Central memory CD8-positive, alpha-beta T cell (primary cell): ENCODE measurements around the gene DFFA.
"Not testable (repeated sequence)": the region's sequence is repeated elsewhere in the genome, so short reads cannot be mapped to it uniquely, and the experiment has no call there.

Source experiments
- ATAC-seq: fragments of 150-1000 bp; cut with Tn5 transposase; replicated peaks from 2 replicates; pipeline ENCODE4 v1.10.0; 2022; ENCODE audit warnings: mild to moderate bottlenecking, moderate FRiP score, moderate number of reproducible peaks; ENCODE audit not compliant: poor library complexity, severe bottlenecking; ENCODE audit errors: extremely low read depth
- DNase-seq, 2 donors: peaks; one replicate each; pipeline ENCODE4 v3.0.0; 2021; ENCODE audit warnings: low spot score in 2 of 2
- H3K27ac Mint-ChIP-seq: one replicate; pipeline ENCODE4 v1.8.0; 2022; ENCODE audit warnings: low read depth, mild to moderate bottlenecking, moderate library complexity, mixed read lengths
- H3K27me3 Mint-ChIP-seq: one replicate; pipeline ENCODE4 v1.8.0; 2022; ENCODE audit warnings: mixed read lengths
- H3K36me3 Mint-ChIP-seq: one replicate; pipeline ENCODE4 v1.8.0; 2022; ENCODE audit warnings: mild to moderate bottlenecking, moderate library complexity, mixed read lengths; ENCODE audit not compliant: insufficient read depth
- H3K4me1 Mint-ChIP-seq: one replicate; pipeline ENCODE4 v1.8.0; 2022; ENCODE audit warnings: mixed read lengths
- H3K4me3 Mint-ChIP-seq: one replicate; pipeline ENCODE4 v1.8.0; 2022; ENCODE audit warnings: mild to moderate bottlenecking, moderate library complexity, mixed read lengths
- H3K9me3 Mint-ChIP-seq: one replicate; pipeline ENCODE4 v1.8.0; 2022; ENCODE audit warnings: mixed read lengths

DFFA gene

GRCh38 chr1:10511494-10511885 is 39.2 kb upstream of the DFFA start:
- no peak for DNase-seq
- no peak for ATAC-seq
- no peaks in the 10 kb centered on the region for H3K27me3 Mint-ChIP-seq
- H3K9me3 Mint-ChIP-seq, result no peaks in the 10 kb centered on the region
- H3K4me1 Mint-ChIP-seq, result peaks cover 70% of the 10 kb centered on the region
- H3K27ac Mint-ChIP-seq, result peak overlapping the region; percentile 90
- peak overlapping the region; percentile 55 for H3K4me3 Mint-ChIP-seq
- peaks cover 7% of the 10 kb centered on the region for H3K36me3 Mint-ChIP-seq

GRCh38 chr1:10510520-10511493 is 38.5 kb upstream of the DFFA start:
- Mint-ChIP-seq H3K36me3 (peaks cover 7% of the 10 kb centered on the region), H3K9me3 (no peaks in the 10 kb centered on the region), H3K4me1 (peaks cover 66% of the 10 kb centered on the region), H3K27ac (peak overlapping the region; percentile 90), H3K4me3 (peak overlapping the region; percentile 55), H3K27me3 (no peaks in the 10 kb centered on the region)
- ATAC-seq (peak; percentile 94), DNase-seq (peak; percentile 44 to 58)

GRCh38 chr1:10509809-10510509 is 37.6 kb upstream of the DFFA start:
- ATAC-seq, result no peak
- H3K36me3 Mint-ChIP-seq, result peaks cover 7% of the 10 kb centered on the region
- no peaks in the 10 kb centered on the region for H3K9me3 Mint-ChIP-seq
- peak overlapping the region; percentile 55 for H3K4me3 Mint-ChIP-seq
- no peaks in the 10 kb centered on the region for H3K27me3 Mint-ChIP-seq
- H3K27ac Mint-ChIP-seq, result peak overlapping the region; percentile 90
- DNase-seq, result no peak
- peaks cover 62% of the 10 kb centered on the region for H3K4me1 Mint-ChIP-seq

GRCh38 chr1:10508511-10508951 is 36.2 kb upstream of the DFFA start:
- no peak for DNase-seq
- Mint-ChIP-seq H3K27me3 (no peaks in the 10 kb centered on the region), H3K4me3 (no peak overlapping the region), H3K4me1 (peaks cover 48% of the 10 kb centered on the region), H3K36me3 (peaks cover 7% of the 10 kb centered on the region), H3K27ac (no peak overlapping the region), H3K9me3 (no peaks in the 10 kb centered on the region)
- ATAC-seq, result no peak

GRCh38 chr1:10507111-10507879 is 35.0 kb upstream of the DFFA start:
- peaks cover 36% of the 10 kb centered on the region for H3K4me1 Mint-ChIP-seq
- peak overlapping the region; percentile 6 for H3K27ac Mint-ChIP-seq

DNA sequence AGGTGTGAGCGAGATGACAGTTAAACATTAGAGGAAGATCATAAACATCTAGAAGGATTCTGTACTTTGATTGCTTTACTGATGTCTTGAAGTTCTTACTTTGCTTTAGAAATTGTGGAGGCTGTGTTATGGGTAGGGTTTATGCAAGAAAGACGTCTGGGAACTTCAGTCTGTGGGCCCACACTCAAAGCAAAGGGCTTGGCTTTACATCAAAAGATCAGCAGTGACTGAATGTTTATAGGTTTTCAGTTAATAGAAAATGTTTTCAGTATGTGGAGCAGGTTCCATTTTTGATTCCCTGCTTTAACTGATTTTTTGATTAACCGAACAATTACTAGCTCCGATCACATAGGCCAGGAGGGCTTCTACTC is 34.3 kb upstream of the DFFA start:
- DNase-seq (no peak), ATAC-seq (no peak)
- H3K36me3 Mint-ChIP-seq, result peaks cover 4% of the 10 kb centered on the region
- H3K4me3 Mint-ChIP-seq, result no peak overlapping the region
- peak overlapping the region; percentile 54 for H3K27ac Mint-ChIP-seq
- H3K4me1 Mint-ChIP-seq, result peaks cover 29% of the 10 kb centered on the region
- H3K27me3 Mint-ChIP-seq, result no peaks in the 10 kb centered on the region
- no peaks in the 10 kb centered on the region for H3K9me3 Mint-ChIP-seq

More at GRCh38 chr1:10507111-10507879, 35.0 kb upstream of the DFFA start:
- Mint-ChIP-seq H3K9me3 (no peaks in the 10 kb centered on the region), H3K36me3 (peaks cover 4% of the 10 kb centered on the region), H3K4me3 (no peak overlapping the region), H3K27me3 (no peaks in the 10 kb centered on the region)
- ATAC-seq (no peak), DNase-seq (peak in 1 of 2 donors; percentile 34)

GRCh38 chr1:10506046-10506676 is 33.8 kb upstream of the DFFA start:
- not testable (repeated sequence) for H3K36me3 Mint-ChIP-seq, DNase-seq, H3K27me3 Mint-ChIP-seq, H3K9me3 Mint-ChIP-seq, ATAC-seq, H3K4me3 Mint-ChIP-seq
- H3K27ac Mint-ChIP-seq, result peak overlapping the region; percentile 54
- peaks cover 24% of the 10 kb centered on the region for H3K4me1 Mint-ChIP-seq

- H3K36me3 Mint-ChIP-seq, result peaks cover 5% of the 10 kb centered on the region
- H3K4me1 Mint-ChIP-seq, result peaks cover 14% of the 10 kb centered on the region
- H3K4me3 Mint-ChIP-seq, result no peak overlapping the region
- ATAC-seq (no peak), DNase-seq (no peak)
- no peaks in the 10 kb centered on the region for H3K9me3 Mint-ChIP-seq
- H3K27ac Mint-ChIP-seq, result no peak overlapping the region
- H3K27me3 Mint-ChIP-seq, result no peaks in the 10 kb centered on the region
These were observed 31.9 kb upstream of the DFFA start for GRCh38 chr1:10504249-10504648.

DNA sequence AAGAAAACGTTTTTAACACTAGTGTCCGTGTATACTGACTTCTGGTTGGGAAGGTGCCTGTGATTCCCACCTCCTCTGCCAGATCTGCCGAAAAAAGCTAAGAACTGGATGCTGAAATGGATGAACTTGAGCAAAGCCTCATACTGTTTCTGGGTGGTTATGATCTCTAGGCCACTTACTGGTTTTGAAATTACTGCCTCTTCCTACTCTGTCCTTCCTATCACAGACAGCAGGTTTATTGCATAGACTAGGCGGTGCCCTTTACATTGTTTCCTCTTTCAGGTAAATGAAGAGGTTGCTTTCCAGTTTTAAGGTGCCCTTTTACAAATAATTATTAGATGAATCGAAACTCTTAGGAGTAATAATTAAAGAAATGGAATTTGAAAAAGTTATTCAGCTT is 29.9 kb upstream of the DFFA start:
- Mint-ChIP-seq H3K27ac (no peak overlapping the region), H3K36me3 (peaks cover 5% of the 10 kb centered on the region), H3K4me3 (no peak overlapping the region), H3K9me3 (no peaks in the 10 kb centered on the region), H3K27me3 (no peaks in the 10 kb centered on the region), H3K4me1 (peaks cover 18% of the 10 kb centered on the region)
- DNase-seq (no peak), ATAC-seq (no peak)

DNA sequence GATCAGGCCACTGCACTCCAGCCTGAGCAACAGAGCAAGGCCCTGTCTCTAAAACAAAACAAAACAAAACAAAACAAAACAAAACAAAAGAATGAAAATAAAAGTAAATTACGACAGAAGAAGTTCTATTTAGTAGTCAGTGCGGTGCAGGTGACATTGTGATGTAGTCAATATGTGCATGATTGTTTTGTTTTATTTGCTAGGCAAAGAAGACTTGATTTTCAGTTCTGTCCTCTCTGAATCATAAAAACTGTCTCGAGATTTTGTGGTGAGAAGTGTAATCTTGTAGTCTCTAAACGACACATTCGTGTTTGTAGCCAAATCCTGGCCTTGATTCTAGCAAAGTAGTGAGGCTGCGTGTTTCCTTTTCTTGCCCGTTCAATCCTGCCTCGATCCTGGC is 25.9 kb upstream of the DFFA start:
- H3K27me3 Mint-ChIP-seq, result no peaks in the 10 kb centered on the region
- H3K27ac Mint-ChIP-seq, result peak overlapping the region; percentile 81
- ATAC-seq, result no peak

DNA sequence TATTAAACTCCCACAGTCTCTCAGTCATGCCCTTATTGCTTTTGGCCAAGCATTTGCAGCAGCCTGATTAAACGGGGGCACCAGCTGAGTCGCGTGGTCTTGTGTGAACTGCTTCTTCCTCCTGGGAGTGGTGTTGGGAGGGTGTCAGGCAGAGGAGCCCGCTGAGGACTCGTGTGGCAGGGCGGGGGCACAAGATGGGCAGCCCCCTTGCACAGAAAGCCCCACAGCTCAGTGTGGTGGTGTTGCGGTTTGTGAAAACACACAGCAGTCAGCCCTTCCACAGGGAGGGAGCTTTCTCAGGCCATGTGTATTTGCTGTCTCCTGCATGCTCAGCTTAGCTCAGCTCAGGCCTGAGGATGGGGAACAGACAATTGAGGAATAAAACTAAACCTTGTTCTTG is 24.8 kb upstream of the DFFA start:
- H3K9me3 Mint-ChIP-seq, result no peaks in the 10 kb centered on the region
- peak overlapping the region; percentile 82 for H3K27ac Mint-ChIP-seq
- ATAC-seq, result no peak
- DNase-seq, result no peak
- no peak overlapping the region for H3K4me3 Mint-ChIP-seq
- no peaks in the 10 kb centered on the region for H3K27me3 Mint-ChIP-seq
- H3K36me3 Mint-ChIP-seq, result peaks cover 13% of the 10 kb centered on the region
- peaks cover 39% of the 10 kb centered on the region for H3K4me1 Mint-ChIP-seq

More for the DNA sequence above, 25.9 kb upstream of the DFFA start:
- no peak for DNase-seq
- Mint-ChIP-seq H3K4me3 (no peak overlapping the region), H3K9me3 (no peaks in the 10 kb centered on the region), H3K4me1 (peaks cover 34% of the 10 kb centered on the region), H3K36me3 (peaks cover 10% of the 10 kb centered on the region)

DNA sequence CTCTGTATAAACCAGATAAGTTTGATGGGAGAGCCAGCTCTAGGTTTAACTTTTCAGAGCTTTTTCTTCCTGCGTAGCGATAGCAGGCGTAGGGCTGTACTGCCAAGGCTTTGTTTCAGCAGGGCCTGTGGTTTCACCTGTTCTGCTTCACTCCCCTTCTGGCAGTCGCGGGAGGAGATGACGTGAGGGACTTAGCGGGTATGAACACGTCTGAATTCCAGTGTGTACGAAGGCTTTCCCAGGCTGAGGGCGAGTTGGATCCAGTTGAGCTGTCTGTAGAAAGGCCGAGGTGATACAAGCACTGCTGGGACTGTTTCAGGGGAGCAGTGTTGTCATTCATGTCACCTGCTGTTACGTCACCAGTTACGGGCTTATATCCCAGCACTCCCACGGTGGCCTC is 23.6 kb upstream of the DFFA start:
- Mint-ChIP-seq H3K36me3 (peaks cover 13% of the 10 kb centered on the region), H3K4me1 (peaks cover 39% of the 10 kb centered on the region), H3K4me3 (peak overlapping the region; percentile 86), H3K27me3 (no peaks in the 10 kb centered on the region), H3K27ac (no peak overlapping the region), H3K9me3 (no peaks in the 10 kb centered on the region)
- no peak for DNase-seq
- ATAC-seq, result no peak
